Activated B cell treated with CpG ODN at 0.5 μM for 24 hours (primary cell): ENCODE data around the gene VSIG4. TPM values are rescaled to one million over a fixed set of nuclear protein-coding genes. Genes with fewer than 3 reads are reported as not detected.

Source experiments
- ATAC-seq: fragments of 200-7000 bp; cut with Tn5 transposase; one replicate; pipeline ENCODE4 v1.10.0; 2021; ENCODE audit warnings: low read depth, mild to moderate bottlenecking, moderate library complexity
- CTCF ChIA-PET: fragments of 350-600 bp; sonication (Branson Sonifier 250); formaldehyde crosslinking; loops from one replicate; lab custom pipeline; 2021; ENCODE audit warnings: antibody characterized with exemption; lab: Charles Lee
- POLR2A ChIA-PET: fragments of 350-600 bp; sonication (Branson Sonifier 250); formaldehyde crosslinking; loops from one replicate; lab custom pipeline; 2021; ENCODE audit warnings: antibody characterized with exemption; lab: Charles Lee
- DNase-seq: peaks from one replicate; pipeline ENCODE4 v3.0.0; 2022
- H3K27ac Mint-ChIP-seq: one replicate; pipeline ENCODE4 v1.8.0; 2020; ENCODE audit warnings: mixed read lengths
- H3K27me3 Mint-ChIP-seq: one replicate; pipeline ENCODE4 v1.8.0; 2021; ENCODE audit warnings: mixed read lengths
- H3K36me3 Mint-ChIP-seq: one replicate; pipeline ENCODE4 v1.8.0; 2021; ENCODE audit warnings: low read depth, mixed read lengths
- H3K4me1 Mint-ChIP-seq: one replicate; pipeline ENCODE4 v1.8.0; 2021; ENCODE audit warnings: mixed read lengths
- H3K4me3 Mint-ChIP-seq: one replicate; pipeline ENCODE4 v1.8.0; 2020; ENCODE audit warnings: mild to moderate bottlenecking, mixed read lengths
- H3K9me3 Mint-ChIP-seq: one replicate; pipeline ENCODE4 v1.8.0; 2020; ENCODE audit warnings: mixed read lengths
- intact Hi-C: fragments of 100-400 bp; cut with micrococcal nuclease; formaldehyde crosslinking; loops from one replicate; pipeline ENCODE4 v1.15.1; 2024
- total RNA-seq: library from RNA; stranded (reverse); gene quantifications from 2 replicates; pipeline ENCODE4 v1.2.3, GENCODE V29; 2022
- TF ChIP-seq, protein P1 (sequence below): fragments of 200-600 bp; IDR thresholded peaks from one replicate; pipeline ENCODE4 v1.8.0; 2022; ENCODE audit warnings: antibody characterized with exemption, mild to moderate bottlenecking

The VSIG4 gene
- total RNA-seq, 1 donor from 2014 or later = not detected

- DNase-seq (no peak), ATAC-seq (peak; percentile 81)
- intact Hi-C loops = loop anchor here (2.0 to 10.0 kb wide), 2 partner anchors 34 to 58 kb away; no protein-coding TSS in a partner anchor
- H3K4me1 Mint-ChIP-seq = peaks cover 45% of the 10 kb centered on the region
- H3K4me3 Mint-ChIP-seq = peak overlapping the region; percentile 28
- no peaks in the 10 kb centered on the region for H3K36me3 Mint-ChIP-seq
- TF ChIP-seq, protein P1, sequence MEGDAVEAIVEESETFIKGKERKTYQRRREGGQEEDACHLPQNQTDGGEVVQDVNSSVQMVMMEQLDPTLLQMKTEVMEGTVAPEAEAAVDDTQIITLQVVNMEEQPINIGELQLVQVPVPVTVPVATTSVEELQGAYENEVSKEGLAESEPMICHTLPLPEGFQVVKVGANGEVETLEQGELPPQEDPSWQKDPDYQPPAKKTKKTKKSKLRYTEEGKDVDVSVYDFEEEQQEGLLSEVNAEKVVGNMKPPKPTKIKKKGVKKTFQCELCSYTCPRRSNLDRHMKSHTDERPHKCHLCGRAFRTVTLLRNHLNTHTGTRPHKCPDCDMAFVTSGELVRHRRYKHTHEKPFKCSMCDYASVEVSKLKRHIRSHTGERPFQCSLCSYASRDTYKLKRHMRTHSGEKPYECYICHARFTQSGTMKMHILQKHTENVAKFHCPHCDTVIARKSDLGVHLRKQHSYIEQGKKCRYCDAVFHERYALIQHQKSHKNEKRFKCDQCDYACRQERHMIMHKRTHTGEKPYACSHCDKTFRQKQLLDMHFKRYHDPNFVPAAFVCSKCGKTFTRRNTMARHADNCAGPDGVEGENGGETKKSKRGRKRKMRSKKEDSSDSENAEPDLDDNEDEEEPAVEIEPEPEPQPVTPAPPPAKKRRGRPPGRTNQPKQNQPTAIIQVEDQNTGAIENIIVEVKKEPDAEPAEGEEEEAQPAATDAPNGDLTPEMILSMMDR = no peak
- H3K9me3 Mint-ChIP-seq = no peaks in the 10 kb centered on the region
- H3K27ac Mint-ChIP-seq = peak overlapping the region; percentile 83
- ChIA-PET POLR2A (interaction anchor here (0.5 to 1.5 kb wide), 14 partner anchors 16 to 348 kb away, joined by 3 to 10 read pairs (median 4); no protein-coding TSS in a partner anchor), CTCF (interaction anchor here (1.0 to 1.3 kb wide), 4 partner anchors 15 to 63 kb away, joined by 3 to 8 read pairs (median 4); no protein-coding TSS in a partner anchor)
- no peaks in the 10 kb centered on the region for H3K27me3 Mint-ChIP-seq
These were observed 6.8 kb upstream of the VSIG4 start for GRCh38 chrX:66046612-66047235.

- POLR2A ChIA-PET = interaction anchor here (1.1 to 1.5 kb wide), 4 partner anchors 21 to 347 kb away, joined by 3 to 10 read pairs (median 4); no protein-coding TSS in a partner anchor
- intact Hi-C loops = loop anchor here (2.0 to 10.0 kb wide), 2 partner anchors 33 to 59 kb away; no protein-coding TSS in a partner anchor
- H3K4me1 Mint-ChIP-seq = peaks cover 45% of the 10 kb centered on the region
- H3K9me3 Mint-ChIP-seq = no peaks in the 10 kb centered on the region
- CTCF ChIA-PET = interaction anchor here (1.1 to 1.3 kb wide), 2 partner anchors 14 to 64 kb away, joined by 4 to 8 read pairs; no protein-coding TSS in a partner anchor
- H3K4me3 Mint-ChIP-seq = peak overlapping the region; percentile 6
- H3K27me3 Mint-ChIP-seq = no peaks in the 10 kb centered on the region
- no peak for ATAC-seq
- DNase-seq = no peak
- TF ChIP-seq, protein P1 = no peak
- no peaks in the 10 kb centered on the region for H3K36me3 Mint-ChIP-seq
- peak overlapping the region; percentile 83 for H3K27ac Mint-ChIP-seq
These were observed 6.0 kb upstream of the VSIG4 start for GRCh38 chrX:66045894-66046293.

GRCh38 chrX:66043584-66043983, 3.7 kb upstream of the VSIG4 start:
- Mint-ChIP-seq H3K4me1 (peaks cover 35% of the 10 kb centered on the region), H3K4me3 (no peak overlapping the region), H3K9me3 (no peaks in the 10 kb centered on the region), H3K27ac (no peak overlapping the region), H3K27me3 (no peaks in the 10 kb centered on the region), H3K36me3 (no peaks in the 10 kb centered on the region)
- intact Hi-C loops = loop anchor here (10.0 kb wide), 1 partner anchor 61 kb away; no protein-coding TSS in a partner anchor
- ChIA-PET CTCF (no interaction called here), POLR2A (no interaction called here)
- TF ChIP-seq, protein P1 = no peak
- DNase-seq = no peak
- ATAC-seq = no peak

DNA sequence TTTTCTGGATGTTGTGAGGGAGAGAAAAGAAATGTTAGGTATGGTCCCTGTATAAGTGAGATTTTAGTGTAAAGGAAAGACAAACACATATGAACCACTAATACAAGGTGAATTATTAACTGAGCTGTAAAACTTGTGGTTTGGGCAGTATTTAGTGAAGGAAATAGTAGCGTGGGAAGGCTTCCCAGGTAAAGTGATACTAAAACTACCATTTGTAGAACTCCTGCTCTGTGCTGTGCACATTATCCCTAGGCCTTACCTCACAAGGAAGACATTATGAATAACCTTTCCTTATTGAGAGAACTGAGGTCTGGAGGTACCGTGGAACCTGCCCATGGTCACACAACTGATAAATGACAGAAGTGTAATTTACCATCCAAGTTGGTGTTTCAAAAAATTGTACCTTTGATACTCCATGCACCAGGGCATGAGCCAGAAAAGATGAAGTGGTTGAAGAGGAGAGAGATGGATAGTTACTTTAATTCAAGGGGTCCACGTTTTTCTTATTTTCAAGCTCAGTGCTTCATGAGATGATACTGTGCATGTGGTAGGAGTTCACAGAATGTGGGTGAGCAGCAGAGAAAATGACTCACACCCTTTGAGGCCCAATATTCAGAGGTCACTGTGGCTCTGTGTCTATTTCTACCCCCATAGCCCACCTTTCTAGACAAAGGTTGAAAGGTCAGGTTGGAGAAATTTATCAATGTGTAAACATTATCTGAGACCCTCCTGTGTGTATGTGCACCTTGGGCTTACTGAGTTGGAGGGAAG, 2.6 kb upstream of the VSIG4 start:
- ATAC-seq = no peak
- Mint-ChIP-seq H3K27me3 (no peaks in the 10 kb centered on the region), H3K9me3 (no peaks in the 10 kb centered on the region), H3K27ac (no peak overlapping the region), H3K36me3 (no peaks in the 10 kb centered on the region), H3K4me1 (peaks cover 27% of the 10 kb centered on the region), H3K4me3 (no peak overlapping the region)
- POLR2A ChIA-PET = no interaction called here
- intact Hi-C loops = loop anchor here (10.0 kb wide), 1 partner anchor 62 kb away; no protein-coding TSS in a partner anchor
- CTCF ChIA-PET = no interaction called here
- no peak for DNase-seq
- TF ChIP-seq, protein P1 = no peak

DNA sequence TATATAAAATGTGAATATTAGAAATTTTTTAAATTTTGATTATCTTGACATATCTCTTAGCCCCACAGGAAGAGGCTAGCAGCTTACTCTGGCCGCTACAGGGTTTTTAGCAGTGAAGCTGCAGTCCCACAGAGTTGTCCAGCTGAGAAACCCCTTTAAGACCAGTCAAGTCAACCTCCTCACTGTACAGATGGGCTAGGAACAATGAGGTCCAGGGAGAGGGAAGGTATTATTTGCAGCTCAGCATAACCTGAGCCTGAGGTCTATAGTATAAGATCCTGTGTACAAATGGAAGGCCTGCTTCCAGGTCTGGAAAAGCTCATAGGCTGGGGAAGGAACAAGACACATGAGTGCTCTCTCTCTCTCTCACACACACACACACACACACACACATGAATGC, 1.8 kb downstream of the VSIG4 start:
- ChIA-PET CTCF (no interaction called here), POLR2A (no interaction called here)
- intact Hi-C loops = no loop called here
- no peaks in the 10 kb centered on the region for H3K4me1 Mint-ChIP-seq
- H3K36me3 Mint-ChIP-seq = no peaks in the 10 kb centered on the region
- H3K4me3 Mint-ChIP-seq = no peak overlapping the region
- H3K27me3 Mint-ChIP-seq = no peaks in the 10 kb centered on the region
- no peaks in the 10 kb centered on the region for H3K9me3 Mint-ChIP-seq
- TF ChIP-seq, protein P1 = no peak
- no peak for DNase-seq
- H3K27ac Mint-ChIP-seq = no peak overlapping the region
- no peak for ATAC-seq
